Measurements from ENCODE around the gene ZNF680. TPM values are rescaled to one million over a fixed set of nuclear protein-coding genes. Genes with fewer than 3 reads are reported as not detected.

Gene ZNF680
- total and polyA plus RNA-seq, 12 donors = 9.5 to 51.5 (median 26.8) TPM

GRCh38 chr7:64494912-64495461 is 67.9 kb downstream of the ZNF680 start:
- no peaks in the 10 kb centered on the region for H3K27me3 ChIP-seq
- no peaks in the 10 kb centered on the region for H3K4me1 ChIP-seq (replicated peaks in 1 of 2)
- intact Hi-C loops (cut with DNase I) = no loop called here
- H3K36me3 ChIP-seq (replicated peaks in 1 of 2) = no peaks in the 10 kb centered on the region
- DNase-seq = peak in 4 of 7 donors; percentile 8 to 52 (median 24)
- TF ChIP-seq POLR2A (IDR thresholded peaks at IDR 0.05) (no peak), CTCF (IDR thresholded peaks at IDR 0.05) (no peak)
- H3K9me3 ChIP-seq (replicated peaks in 1 of 3) = no peaks in the 10 kb centered on the region
- H3K4me3 ChIP-seq = peak overlapping the region in 1 of 4 donors; percentile 42
- 8 to 12% (median 8%) methylated on average over 15 to 26 of the region's 26 CpGs for whole genome bisulfite sequencing, 4 donors
- no peak overlapping the region for H3K27ac ChIP-seq

GRCh38 chr7:64485623-64486022 is 77.2 kb downstream of the ZNF680 start:
- TF ChIP-seq POLR2A (IDR thresholded peaks at IDR 0.05) (no peak), CTCF (IDR thresholded peaks at IDR 0.05) (no peak)
- H3K4me1 ChIP-seq (replicated peaks in 1 of 2) = no peaks in the 10 kb centered on the region
- no peaks in the 10 kb centered on the region for H3K27me3 ChIP-seq
- no peak for DNase-seq
- 71 to 80% (median 74%) methylated on average over 1 of the region's 1 CpG for WGBS, 4 donors
- no peak overlapping the region for H3K4me3 ChIP-seq
- H3K36me3 ChIP-seq (replicated peaks in 1 of 2) = no peaks in the 10 kb centered on the region
- intact Hi-C loops (cut with DNase I) = no loop called here
- no peaks in the 10 kb centered on the region for H3K9me3 ChIP-seq (replicated peaks in 1 of 3)
- no peak overlapping the region for H3K27ac ChIP-seq

Other genes starting within 250 kb of the ZNF680 start
- 10 to 100 TPM in 7 of 9 donors, 1 to 10 TPM in 2; 6.6 to 25.5 (median 14.8) TPM for gene ZNF736, start 249.1 kb downstream of the ZNF680 start, total RNA-seq
- gene ZNF736, start 249.1 kb downstream of the ZNF680 start, polyA plus RNA-seq = 1 to 10 TPM; 4.1 to 8.8 (median 4.4) TPM
- 10 to 100 TPM in 5 of 9 donors, 1 to 10 TPM in 4; 2.8 to 16.5 (median 11.3) TPM for gene ZNF107, start 103.1 kb upstream of the ZNF680 start, total RNA-seq
- 10 to 100 TPM in 1 of 3 donors, 1 to 10 TPM in 2; 2.3 to 13.5 (median 3.5) TPM for gene ZNF107, start 103.1 kb upstream of the ZNF680 start, polyA plus RNA-seq
- gene ZNF138, start 231.4 kb upstream of the ZNF680 start, total RNA-seq = 10 to 100 TPM in 6 of 9 donors, 1 to 10 TPM in 3; 6.1 to 29.3 (median 15.0) TPM
- 10 to 100 TPM; 10.9 to 23.5 (median 12.0) TPM for gene ZNF138, start 231.4 kb upstream of the ZNF680 start, polyA plus RNA-seq

All from adrenal gland (tissue), 12 donors.